GM12864 (cell line): ENCODE results near the gene SMPD1.
A peak's percentile ranks its signal among the peaks of the same experiment; 100 is the strongest.

Source experiments
- DNase-seq: peaks from one replicate; pipeline ENCODE4 v3.0.0-alpha.2; 2011; ENCODE audit warnings: low read depth
- H3K4me3 ChIP-seq: 2 replicates; pipeline ENCODE4 v1.5.1; 2011; ENCODE audit warnings: mild to moderate bottlenecking, low read depth, low read length, control low read depth
- CTCF ChIP-seq: IDR thresholded peaks from 2 replicates; pipeline ENCODE4 v1.5.1; 2011; ENCODE audit warnings: low read depth, mild to moderate bottlenecking, moderate library complexity, low read length, control low read depth, inconsistent platforms; ENCODE audit errors: missing control alignments

The SMPD1 gene

DNA sequence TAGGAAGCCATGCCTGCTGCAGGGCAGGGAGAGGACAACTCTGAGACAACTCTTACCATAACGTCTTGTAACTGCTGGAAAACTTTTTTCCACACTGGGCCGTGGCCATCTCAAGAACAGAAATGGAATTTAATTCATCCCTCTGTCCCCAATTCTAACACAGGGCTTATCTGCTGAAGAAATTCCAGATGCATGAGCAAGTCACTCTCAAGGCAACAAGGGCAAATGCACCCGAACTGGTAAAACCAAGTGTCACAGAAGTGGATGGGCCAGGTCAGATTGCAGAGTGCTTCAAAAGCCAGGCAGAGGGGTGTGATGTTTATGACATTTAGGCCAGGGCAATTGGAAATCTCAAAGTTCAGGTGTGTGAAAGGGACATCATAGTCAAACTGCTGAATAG lies 7.4 kb downstream of the SMPD1 start:
- no peak overlapping the region for H3K4me3 ChIP-seq
- DNase-seq: no peak
- TF ChIP-seq CTCF: no peak

- TF ChIP-seq CTCF: no peak
- no peak overlapping the region for H3K4me3 ChIP-seq
- DNase-seq: no peak
Observed at GRCh38 chr11:6400431-6401345, 10.4 kb downstream of the SMPD1 start.

- TF ChIP-seq CTCF: no peak
- H3K4me3 ChIP-seq: no peak overlapping the region
- no peak for DNase-seq
Observed at GRCh38 chr11:6401464-6401863, 11.2 kb downstream of the SMPD1 start.

DNA sequence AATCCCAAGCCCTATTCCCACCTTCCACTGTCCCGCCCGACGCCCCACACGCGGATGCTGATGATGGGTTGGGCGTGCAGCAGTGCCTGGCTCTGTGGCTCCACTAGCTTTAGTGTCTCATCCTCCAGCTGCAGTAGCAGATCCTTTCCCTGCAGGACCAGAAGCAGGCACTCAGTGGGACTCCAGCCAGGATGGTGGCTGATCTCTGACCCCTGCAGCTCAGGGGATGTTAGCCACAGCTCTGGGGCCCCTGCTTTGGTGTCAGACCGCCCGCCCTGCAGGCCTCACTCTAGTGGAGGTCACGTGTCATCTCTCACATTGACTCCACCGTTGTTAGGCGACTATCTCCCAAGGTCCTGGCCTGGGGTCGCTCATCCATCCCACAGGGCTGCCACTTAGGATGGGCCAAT lies 11.8 kb downstream of the SMPD1 start:
- no peak for TF ChIP-seq CTCF
- H3K4me3 ChIP-seq: no peak overlapping the region
- no peak for DNase-seq

DNA sequence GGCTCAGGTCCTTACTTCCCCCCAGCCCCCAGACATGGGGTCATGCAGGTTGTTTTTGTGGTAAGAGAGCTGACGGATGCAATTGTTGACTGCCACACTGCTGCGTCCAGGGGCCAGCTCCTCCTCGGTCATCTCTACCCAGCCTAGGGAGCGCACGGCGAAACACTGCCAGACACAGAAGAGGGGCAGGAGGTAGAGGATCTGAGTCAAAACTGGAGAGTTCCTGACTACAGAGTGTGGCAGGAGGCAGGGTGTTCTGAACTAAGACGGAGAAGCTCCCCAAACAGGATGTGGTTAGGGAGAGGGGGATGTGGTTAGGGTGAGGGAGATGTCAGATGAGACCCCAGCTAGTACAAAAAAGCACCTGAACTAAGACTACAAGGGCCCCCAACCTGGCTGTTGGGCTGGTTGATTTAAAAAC lies 12.3 kb downstream of the SMPD1 start:
- no peak overlapping the region for H3K4me3 ChIP-seq
- TF ChIP-seq CTCF: no peak
- peak; percentile 69 for DNase-seq

DNA sequence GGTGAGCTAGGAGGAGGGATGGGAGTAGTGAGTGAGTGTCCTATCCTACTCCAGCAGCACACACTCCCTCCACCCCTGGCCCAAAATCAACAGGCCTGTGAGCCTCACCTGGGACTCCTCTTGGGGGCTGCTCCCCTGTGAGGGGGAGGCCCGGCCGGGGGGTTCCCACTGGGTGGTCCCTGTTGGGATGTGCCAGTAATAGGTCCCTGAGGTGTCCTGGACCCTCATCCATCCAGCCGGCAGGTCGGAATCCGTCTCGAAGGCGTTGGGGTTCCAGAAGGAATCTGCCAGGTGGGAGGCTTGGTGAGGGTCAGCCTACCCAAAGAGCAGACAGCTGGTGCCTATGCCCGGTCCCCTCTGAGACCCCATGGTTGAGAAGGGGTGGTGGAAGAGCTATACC lies 13.3 kb downstream of the SMPD1 start:
- no peak for DNase-seq
- no peak overlapping the region for H3K4me3 ChIP-seq
- TF ChIP-seq CTCF: no peak
